Measurements from ENCODE around the gene CACNA2D1.
"Not testable (repeated sequence)": the region's sequence is repeated elsewhere in the genome, so short reads cannot be mapped to it uniquely, and the experiment has no call there.

The CACNA2D1 gene

GRCh38 chr7:82166260-82167015, 277.1 kb downstream of the CACNA2D1 start:
- no peak for DNase-seq (ENCODE audit: low spot score)

GRCh38 chr7:82164813-82165212, 278.8 kb downstream of the CACNA2D1 start:
- DNase-seq (ENCODE audit: low spot score), result no peak

GRCh38 chr7:82164410-82164809, 279.2 kb downstream of the CACNA2D1 start:
- DNase-seq (ENCODE audit: low spot score), result no peak

GRCh38 chr7:82163586-82163985, 280.0 kb downstream of the CACNA2D1 start:
- no peak for DNase-seq (ENCODE audit: low spot score)

- DNase-seq (ENCODE audit: low spot score), result no peak
Measured at GRCh38 chr7:82162289-82162688, 281.3 kb downstream of the CACNA2D1 start.

- no peak for DNase-seq (ENCODE audit: low spot score)
Measured at GRCh38 chr7:82158327-82158726, 285.2 kb downstream of the CACNA2D1 start.

GRCh38 chr7:82156893-82157292, 286.7 kb downstream of the CACNA2D1 start:
- DNase-seq (ENCODE audit: low spot score), result no peak

- DNase-seq (ENCODE audit: low spot score), result no peak
Measured at GRCh38 chr7:82156168-82156567, 287.4 kb downstream of the CACNA2D1 start.

- no peak for DNase-seq (ENCODE audit: low spot score)
Measured at GRCh38 chr7:82154728-82155127, 288.8 kb downstream of the CACNA2D1 start.

GRCh38 chr7:82153776-82154175, 289.8 kb downstream of the CACNA2D1 start:
- no peak for DNase-seq (ENCODE audit: low spot score)

GRCh38 chr7:82152858-82153257, 290.7 kb downstream of the CACNA2D1 start:
- DNase-seq (ENCODE audit: low spot score), result no peak

GRCh38 chr7:82146491-82146890, 297.1 kb downstream of the CACNA2D1 start:
- DNase-seq (ENCODE audit: low spot score), result no peak

GRCh38 chr7:82142263-82142864, 301.2 kb downstream of the CACNA2D1 start:
- DNase-seq (ENCODE audit: low spot score), result no peak

- no peak for DNase-seq (ENCODE audit: low spot score)
Measured at GRCh38 chr7:82141427-82141826, 302.1 kb downstream of the CACNA2D1 start.

GRCh38 chr7:82140608-82141007, 303.0 kb downstream of the CACNA2D1 start:
- not testable (repeated sequence) for DNase-seq (ENCODE audit: low spot score)

- DNase-seq (ENCODE audit: low spot score), result no peak
Measured at GRCh38 chr7:82131215-82131614, 312.4 kb downstream of the CACNA2D1 start.

- no peak for DNase-seq (ENCODE audit: low spot score)
Measured at GRCh38 chr7:82129091-82129490, 314.5 kb downstream of the CACNA2D1 start.

GRCh38 chr7:82128546-82128945, 315.0 kb downstream of the CACNA2D1 start:
- no peak for DNase-seq (ENCODE audit: low spot score)

- DNase-seq (ENCODE audit: low spot score), result no peak
Measured at GRCh38 chr7:82126576-82126975, 317.0 kb downstream of the CACNA2D1 start.

- no peak for DNase-seq (ENCODE audit: low spot score)
Measured at GRCh38 chr7:82124445-82124844, 319.1 kb downstream of the CACNA2D1 start.

- DNase-seq (ENCODE audit: low spot score), result no peak
Measured at GRCh38 chr7:82122275-82122674, 321.3 kb downstream of the CACNA2D1 start.

GRCh38 chr7:82114237-82114636, 329.3 kb downstream of the CACNA2D1 start:
- DNase-seq (ENCODE audit: low spot score), result no peak

- DNase-seq (ENCODE audit: low spot score), result no peak
Measured at GRCh38 chr7:82110146-82110840, 333.3 kb downstream of the CACNA2D1 start.
